H9 (cell line): Measurements from ENCODE around the gene SNX30. TPM values are rescaled to one million over a fixed set of nuclear protein-coding genes. Genes with fewer than 3 reads are reported as not detected.

ENCODE experiments used
- DNase-seq: peaks from one replicate; pipeline ENCODE4 v3.0.0-alpha.2; 2017
- H2AFZ ChIP-seq: one replicate; pipeline ENCODE4 v1.6.1; 2013; ENCODE audit warnings: mild to moderate bottlenecking, low read length, control low read depth, moderate library complexity
- H2AK5ac ChIP-seq: 2 replicates; pipeline ENCODE4 v1.6.1; 2013; ENCODE audit warnings: low read length, control low read depth, mixed read lengths; ENCODE audit not compliant: insufficient read length
- H2BK120ac ChIP-seq: one replicate; pipeline ENCODE4 v1.6.1; 2013; ENCODE audit warnings: low read depth, mild to moderate bottlenecking, low read length, control low read depth, inconsistent platforms; ENCODE audit not compliant: poor library complexity, severe bottlenecking
- H2BK12ac ChIP-seq: 2 replicates; pipeline ENCODE4 v1.6.1; 2013; ENCODE audit warnings: low read length, control low read depth, mixed read lengths, low read depth; ENCODE audit not compliant: insufficient read length
- H2BK15ac ChIP-seq: 2 replicates; pipeline ENCODE4 v1.6.1; 2013; ENCODE audit warnings: low read depth, low read length, control low read depth
- H2BK20ac ChIP-seq: one replicate; pipeline ENCODE4 v1.6.1; 2013; ENCODE audit warnings: low read depth, mild to moderate bottlenecking, low read length, control low read depth, inconsistent platforms; ENCODE audit not compliant: poor library complexity, severe bottlenecking
- H2BK5ac ChIP-seq: 2 replicates; pipeline ENCODE4 v1.6.1; 2013; ENCODE audit warnings: low read length, control low read depth, mixed read lengths; ENCODE audit not compliant: insufficient read length
- H3K14ac ChIP-seq: 2 replicates; pipeline ENCODE4 v1.6.1; 2013; ENCODE audit warnings: low read length, control low read depth; ENCODE audit not compliant: insufficient read depth
- H3K18ac ChIP-seq: 2 replicates; pipeline ENCODE4 v1.6.1; 2013; ENCODE audit warnings: low read depth, mild to moderate bottlenecking, mixed read lengths, low read length, control low read depth; ENCODE audit not compliant: insufficient read length
- H3K23ac ChIP-seq: 2 replicates; pipeline ENCODE4 v1.6.1; 2013; ENCODE audit warnings: low read length, control low read depth, mixed read lengths, low read depth; ENCODE audit not compliant: insufficient read length
- H3K23me2 ChIP-seq: 2 replicates; pipeline ENCODE4 v1.6.1; 2013; ENCODE audit warnings: low read depth, mild to moderate bottlenecking, mixed read lengths, low read length, control low read depth; ENCODE audit not compliant: insufficient read length, poor library complexity, severe bottlenecking
- H3K27ac ChIP-seq: 2 replicates; pipeline ENCODE4 v1.5.1; 2013; ENCODE audit warnings: low read length, control low read depth, mixed read lengths, low read depth; ENCODE audit not compliant: insufficient read length
- H3K27me3 ChIP-seq: 2 replicates; pipeline ENCODE4 v1.6.1; 2013; ENCODE audit warnings: low read length, control low read depth, inconsistent platforms; ENCODE audit not compliant: insufficient read depth
- H3K4ac ChIP-seq: 2 replicates; pipeline ENCODE4 v1.6.1; 2013; ENCODE audit warnings: low read depth, mild to moderate bottlenecking, control low read depth, inconsistent platforms, low read length, moderate library complexity
- H3K4me1 ChIP-seq: 2 replicates; pipeline ENCODE4 v1.6.1; 2013; ENCODE audit warnings: low read length, control low read depth, inconsistent platforms; ENCODE audit not compliant: insufficient read depth
- H3K4me2 ChIP-seq: 2 replicates; pipeline ENCODE4 v1.6.1; 2013; ENCODE audit warnings: low read length, control low read depth, mixed read lengths; ENCODE audit not compliant: insufficient read length, insufficient read depth
- H3K56ac ChIP-seq: 2 replicates; pipeline ENCODE4 v1.6.1; 2013; ENCODE audit warnings: low read depth, mild to moderate bottlenecking, mixed read lengths, low read length, control low read depth; ENCODE audit not compliant: insufficient read length
- H3K79me1 ChIP-seq: 2 replicates; pipeline ENCODE4 v1.6.1; 2013; ENCODE audit warnings: low read depth, mild to moderate bottlenecking, moderate library complexity, low read length, control low read depth, inconsistent platforms; ENCODE audit not compliant: insufficient read depth, poor library complexity, severe bottlenecking
- H3K79me2 ChIP-seq: 2 replicates; pipeline ENCODE4 v1.6.1; 2013; ENCODE audit warnings: low read length, control low read depth, inconsistent platforms; ENCODE audit not compliant: insufficient read depth
- H3K9ac ChIP-seq: 2 replicates; pipeline ENCODE4 v1.6.1; 2013; ENCODE audit warnings: low read length, control low read depth, mixed read lengths; ENCODE audit not compliant: insufficient read length; ENCODE audit errors: extremely low read depth
- H3K9me3 ChIP-seq: one replicate; pipeline ENCODE4 v1.6.1; 2013; ENCODE audit warnings: low read depth, low read length, inconsistent platforms; ENCODE audit not compliant: control insufficient read depth
- H3T11ph ChIP-seq: one replicate; pipeline ENCODE4 v1.6.1; 2013; ENCODE audit warnings: mild to moderate bottlenecking, low read length, control low read depth, inconsistent platforms
- H4K20me1 ChIP-seq: one replicate; pipeline ENCODE4 v1.6.1; 2013; ENCODE audit not compliant: control insufficient read depth, insufficient read length, insufficient read depth
- H4K5ac ChIP-seq: 2 replicates; pipeline ENCODE4 v1.6.1; 2013; ENCODE audit warnings: low read depth, mild to moderate bottlenecking, mixed read lengths, low read length, control low read depth; ENCODE audit not compliant: insufficient read length
- H4K8ac ChIP-seq: replicated peaks from 2 replicates; pipeline ENCODE4 v1.6.1; 2013; ENCODE audit warnings: low read length, control low read depth, mixed read lengths, low read depth; ENCODE audit not compliant: insufficient read length
- H4K91ac ChIP-seq: 2 replicates; pipeline ENCODE4 v1.6.1; 2013; ENCODE audit warnings: low read depth, mild to moderate bottlenecking, moderate library complexity, mixed read lengths, low read length, control low read depth; ENCODE audit not compliant: insufficient read length
- H3K27ac Mint-ChIP-seq, 3 experiments: 2 replicates in 2 of 3; 3 replicates in 1 of 3; pipeline ENCODE4 v1.8.0; 2020 to 2021; ENCODE audit warnings: mixed read lengths in 3 of 3, mild to moderate bottlenecking in 1 of 3, moderate library complexity in 1 of 3
- H3K27me3 Mint-ChIP-seq: 2 replicates; pipeline ENCODE4 v1.8.0; 2021; ENCODE audit warnings: low read depth, mild to moderate bottlenecking, moderate library complexity, mixed read lengths
- H3K36me3 Mint-ChIP-seq, 3 experiments: 2 replicates in 2 of 3; 3 replicates in 1 of 3; pipeline ENCODE4 v1.8.0; 2020 to 2021; ENCODE audit warnings: low read depth in 3 of 3, mixed read lengths in 3 of 3; ENCODE audit not compliant: insufficient read depth in 1 of 3
- H3K4me1 Mint-ChIP-seq, 2 experiments: 2 replicates each; pipeline ENCODE4 v1.8.0; 2020; ENCODE audit warnings: mixed read lengths in 2 of 2
- H3K4me3 Mint-ChIP-seq, 2 experiments: 2 replicates in 1 of 2; 3 replicates in 1 of 2; pipeline ENCODE4 v1.8.0; 2020 to 2021; ENCODE audit warnings: mild to moderate bottlenecking in 2 of 2, mixed read lengths in 2 of 2, moderate library complexity in 1 of 2
- H3K9me3 Mint-ChIP-seq, 2 experiments: 2 replicates in 1 of 2; 3 replicates in 1 of 2; pipeline ENCODE4 v1.8.0; 2020; ENCODE audit warnings: mild to moderate bottlenecking in 2 of 2, mixed read lengths in 2 of 2, moderate library complexity in 1 of 2
- WGBS: extraction: QIAGEN DNeasy Blood & Tissue Kit; methylation state at CpG from one replicate; pipeline ENCODE4 v1.1.7; 2013; ENCODE audit warnings: missing lambda C conversion rate, low lambda C conversion rate, mixed read lengths; ENCODE audit not compliant: insufficient read length; ENCODE audit errors: extremely low coverage; 5-methylcytosine and 5-hydroxymethylcytosine counted together
- total RNA-seq: library from RNA; stranded (reverse); gene quantifications from 2 replicates; pipeline ENCODE4 v1.2.1, GENCODE V29; 2021
- TF ChIP-seq, protein P1 (sequence below): fragments of 200-600 bp; sonication (generic); conservative IDR thresholded peaks from 3 replicates; pipeline ENCODE4 v1.8.0; 2021; ENCODE audit warnings: antibody characterized with exemption, mild to moderate bottlenecking

SNX30 gene
- total RNA-seq, 1 experiment from 2014 or later, result 10.3 TPM

DNA sequence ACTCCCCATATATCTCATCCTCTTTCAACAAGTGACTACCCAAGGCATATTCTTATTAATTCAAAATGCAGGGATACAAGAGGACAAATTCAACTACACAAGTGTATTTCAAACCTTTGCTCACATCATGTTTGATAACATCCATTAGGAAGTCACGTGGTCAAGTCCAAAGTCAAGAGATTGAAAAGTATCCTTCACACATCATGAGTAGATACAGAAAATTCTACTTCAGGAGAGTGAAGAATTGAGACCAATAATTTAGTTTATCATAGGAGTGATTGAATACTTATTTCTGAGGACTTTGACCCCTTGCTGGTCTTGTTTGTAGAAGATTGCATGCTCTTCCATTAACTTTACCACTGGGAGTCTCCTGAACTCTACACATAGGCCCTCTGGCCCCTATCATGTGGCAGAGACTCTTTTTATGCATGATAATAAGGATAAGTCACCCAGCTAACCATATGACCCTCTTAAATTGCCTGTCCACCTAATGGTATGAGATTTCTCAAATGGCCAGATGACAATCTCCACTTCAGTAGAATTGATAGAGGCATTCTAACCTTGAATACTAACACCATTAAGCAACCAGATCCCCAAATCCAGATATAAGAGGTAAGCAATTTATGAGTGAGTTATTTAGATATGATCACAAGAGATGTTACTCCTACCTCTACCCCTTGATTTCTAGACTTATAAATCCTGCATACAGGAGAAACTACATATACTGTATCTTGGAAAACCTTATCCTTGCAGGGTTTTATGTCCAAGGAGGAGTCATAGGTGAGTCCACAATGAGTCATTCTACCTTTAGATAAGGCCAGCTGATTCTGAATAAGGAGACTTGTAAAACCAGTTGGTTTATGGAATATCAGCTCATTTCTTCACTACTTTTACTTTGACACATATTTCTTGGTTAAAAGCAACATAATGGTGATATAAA is 166.8 kb downstream of the SNX30 start:
- Histone ChIP-seq H3K4me2 (no peak overlapping the region), H3K27me3 (no peaks in the 10 kb centered on the region), H2AK5ac (no peak overlapping the region), H2BK20ac (no peak overlapping the region), H2BK5ac (no peak overlapping the region), H2BK120ac (no peak overlapping the region), H3K9ac (no peak overlapping the region), H2BK12ac (no peak overlapping the region), H3K79me1 (no peaks in the 10 kb centered on the region), H3K79me2 (no peaks in the 10 kb centered on the region), H3T11ph (no peak overlapping the region), H3K4ac (no peak overlapping the region), H4K5ac (no peak overlapping the region), H4K8ac (no peak overlapping the region), H3K27ac (no peak overlapping the region), H3K23me2 (no peaks in the 10 kb centered on the region), H3K56ac (no peak overlapping the region), H3K23ac (no peak overlapping the region), H4K91ac (no peak overlapping the region), H4K20me1 (no peaks in the 10 kb centered on the region), H3K18ac (no peak overlapping the region), H3K4me1 (no peaks in the 10 kb centered on the region), H2BK15ac (no peak overlapping the region), H3K9me3 (no peaks in the 10 kb centered on the region), H3K14ac (no peak overlapping the region), H2AFZ (no peak overlapping the region)
- Mint-ChIP-seq H3K9me3 (peaks cover 0 to 6% of the 10 kb centered on the region in 2 experiments; a peak in 4 of 5 replicates), H3K4me3 (no peak overlapping the region), H3K4me1 (no peaks in the 10 kb centered on the region), H3K36me3 (no peaks in the 10 kb centered on the region; a peak in 1 of 7 replicates), H3K27ac (no peak overlapping the region), H3K27me3 (peaks cover 58% of the 10 kb centered on the region)
- no peak for DNase-seq
- no CpG with 5 or more reads among the region's 1 CpG for WGBS
- TF ChIP-seq, protein P1, sequence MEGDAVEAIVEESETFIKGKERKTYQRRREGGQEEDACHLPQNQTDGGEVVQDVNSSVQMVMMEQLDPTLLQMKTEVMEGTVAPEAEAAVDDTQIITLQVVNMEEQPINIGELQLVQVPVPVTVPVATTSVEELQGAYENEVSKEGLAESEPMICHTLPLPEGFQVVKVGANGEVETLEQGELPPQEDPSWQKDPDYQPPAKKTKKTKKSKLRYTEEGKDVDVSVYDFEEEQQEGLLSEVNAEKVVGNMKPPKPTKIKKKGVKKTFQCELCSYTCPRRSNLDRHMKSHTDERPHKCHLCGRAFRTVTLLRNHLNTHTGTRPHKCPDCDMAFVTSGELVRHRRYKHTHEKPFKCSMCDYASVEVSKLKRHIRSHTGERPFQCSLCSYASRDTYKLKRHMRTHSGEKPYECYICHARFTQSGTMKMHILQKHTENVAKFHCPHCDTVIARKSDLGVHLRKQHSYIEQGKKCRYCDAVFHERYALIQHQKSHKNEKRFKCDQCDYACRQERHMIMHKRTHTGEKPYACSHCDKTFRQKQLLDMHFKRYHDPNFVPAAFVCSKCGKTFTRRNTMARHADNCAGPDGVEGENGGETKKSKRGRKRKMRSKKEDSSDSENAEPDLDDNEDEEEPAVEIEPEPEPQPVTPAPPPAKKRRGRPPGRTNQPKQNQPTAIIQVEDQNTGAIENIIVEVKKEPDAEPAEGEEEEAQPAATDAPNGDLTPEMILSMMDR, result no peak
